ENCODE results near the gene CDH2.

CDH2 gene

DNA sequence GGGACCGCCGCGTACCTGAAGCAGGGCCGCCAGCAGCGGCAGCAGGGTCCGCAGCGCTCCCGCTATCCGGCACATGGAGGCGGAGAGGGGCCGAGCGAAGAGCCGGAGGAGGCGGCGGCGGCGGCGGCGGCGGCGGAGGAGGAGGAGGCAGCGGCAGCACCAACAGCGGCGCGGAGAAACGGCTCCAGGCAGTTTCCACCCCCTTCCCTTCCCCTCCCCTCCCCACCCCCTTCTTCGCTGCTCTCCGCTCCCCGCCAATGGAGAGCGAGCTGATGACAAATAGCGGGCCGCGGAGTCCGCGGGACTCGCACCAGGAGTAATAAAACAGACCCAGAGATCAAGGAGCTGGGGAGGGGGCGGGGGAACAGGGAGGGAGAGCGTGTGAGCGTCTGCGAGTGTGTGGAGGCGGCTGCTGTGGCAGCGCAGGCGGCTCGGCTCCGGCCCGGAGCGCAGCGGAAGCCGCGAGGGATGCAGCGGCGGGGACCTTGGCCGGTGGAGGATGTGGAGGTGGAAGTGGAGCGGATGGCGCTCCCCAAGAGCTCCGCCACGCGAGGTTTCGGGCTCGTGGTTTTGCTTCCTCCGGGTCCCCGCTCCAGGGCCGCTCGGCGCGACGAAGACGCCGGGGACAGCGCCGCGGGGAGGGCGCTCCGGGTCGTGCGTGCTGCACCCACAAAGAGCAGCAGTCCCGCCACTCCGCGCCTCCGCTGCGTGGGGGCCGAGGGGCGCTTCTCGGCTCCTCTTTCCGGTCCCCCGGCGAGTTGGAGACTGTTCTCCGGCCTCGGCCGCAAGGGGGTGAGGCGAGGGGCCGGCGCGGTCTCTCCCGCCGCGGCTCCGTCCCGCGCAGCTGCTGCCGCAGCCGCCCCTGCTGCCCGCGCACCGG lies at the start of gene CDH2:
Gene CDH2 (minus strand): TSS at position 183 of the 880 bp plus-strand sequence. CDS start 108 bp downstream, at position 75.
- no peak for DNase-seq

DNA sequence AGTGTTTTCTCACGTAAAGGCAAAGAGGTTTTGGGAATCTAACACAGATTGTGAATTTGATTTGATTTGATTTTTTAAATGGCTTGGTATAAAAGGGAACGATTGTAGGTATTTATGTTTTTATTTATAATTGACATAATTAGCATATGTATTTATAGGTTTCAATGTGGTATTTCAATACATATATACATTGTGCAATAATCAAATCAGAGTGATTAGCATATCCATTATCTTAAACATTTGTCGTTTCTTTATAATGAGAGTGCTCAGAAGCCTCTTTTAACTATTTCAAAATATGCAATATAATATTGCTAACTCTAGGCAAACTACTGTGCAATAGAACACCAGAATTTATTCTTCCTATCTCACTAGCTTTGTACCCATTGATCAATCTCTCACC lies 35.1 kb upstream of the CDH2 start:
- DNase-seq = no peak

DNA sequence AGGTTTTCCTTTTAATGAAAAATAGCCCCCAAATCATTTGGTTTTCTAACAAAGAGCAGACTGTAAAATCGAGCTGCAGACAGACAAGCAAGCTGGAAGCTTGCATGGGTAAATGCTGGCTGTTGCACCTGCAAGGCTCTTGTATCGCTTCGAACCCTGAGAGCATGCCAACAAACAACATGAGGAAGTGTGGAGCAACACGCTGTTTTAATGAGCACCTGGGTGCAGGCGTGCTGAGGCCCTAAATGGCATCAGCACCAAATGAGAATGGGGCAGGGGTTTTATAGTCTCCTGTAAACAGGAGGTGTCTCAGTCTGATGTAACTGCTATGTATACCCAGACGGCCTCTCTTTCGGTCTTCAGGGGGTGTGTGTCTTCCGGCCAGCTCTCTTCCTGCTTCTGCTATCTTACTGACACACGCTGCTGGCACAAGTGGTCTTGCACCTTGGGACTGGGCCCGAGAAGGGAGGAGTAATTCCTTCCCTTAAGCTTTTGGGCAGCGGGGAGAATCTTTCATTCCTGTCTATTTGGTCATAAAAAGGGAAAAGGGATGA lies 31.9 kb upstream of the CDH2 start:
- DNase-seq = no peak

DNA sequence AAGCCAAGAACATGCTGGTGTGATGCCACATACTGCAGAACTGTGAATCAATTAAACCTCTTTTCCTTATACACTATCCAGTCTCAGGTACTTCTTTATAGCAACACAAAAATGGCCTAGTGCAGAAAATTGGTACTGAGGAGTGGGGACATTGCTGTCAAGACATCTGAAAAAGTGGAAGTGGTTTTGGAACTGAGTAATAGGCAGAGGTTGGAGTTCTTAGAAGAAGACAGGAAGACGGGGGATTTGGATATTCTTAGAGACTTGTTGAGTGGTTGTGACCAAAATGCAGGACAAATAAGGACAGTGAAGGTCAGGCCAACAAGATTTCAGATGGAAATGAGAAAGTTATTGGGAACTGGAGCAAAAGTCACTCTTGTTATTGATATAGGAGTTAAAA lies 31.3 kb upstream of the CDH2 start:
- no peak for DNase-seq

DNA sequence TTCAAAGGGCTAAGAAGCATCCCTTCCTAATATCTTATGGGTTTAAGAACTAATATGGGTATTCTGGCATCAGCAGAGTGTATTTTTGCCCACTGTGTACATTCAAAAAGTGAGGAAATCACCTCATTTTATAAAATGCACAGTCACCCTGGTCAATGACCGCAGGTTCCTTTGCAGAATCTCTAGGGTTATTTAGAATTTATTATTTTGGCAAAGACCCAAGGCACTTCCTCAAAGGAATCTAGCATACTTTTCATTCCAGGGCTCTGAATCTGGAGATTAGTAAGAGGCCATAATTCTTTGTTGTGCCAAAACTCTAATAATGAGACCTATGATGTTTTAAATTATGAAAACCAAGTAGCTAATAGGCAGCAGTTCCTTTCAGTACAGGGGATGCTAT lies 27.2 kb upstream of the CDH2 start:
- DNase-seq = no peak

DNA sequence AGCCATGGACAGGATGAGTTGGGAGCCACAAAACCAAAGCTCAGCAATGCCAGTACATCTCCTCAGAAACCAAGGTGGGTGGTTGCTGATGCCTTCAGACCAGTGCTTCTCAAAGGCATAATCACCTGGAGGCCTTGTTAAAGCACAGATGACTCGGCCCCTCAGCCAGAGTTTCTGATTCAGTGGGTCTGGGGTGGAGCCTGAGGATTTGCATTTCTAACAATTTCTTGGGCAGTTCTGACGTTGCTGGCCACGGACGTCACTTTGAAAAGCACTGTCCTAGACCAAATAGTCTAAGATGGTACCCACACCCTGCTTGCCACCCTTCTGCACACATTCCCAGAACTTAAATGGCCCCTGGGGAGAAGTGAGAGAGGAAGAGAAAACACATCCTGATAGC lies 24.1 kb upstream of the CDH2 start:
- no peak for DNase-seq

DNA sequence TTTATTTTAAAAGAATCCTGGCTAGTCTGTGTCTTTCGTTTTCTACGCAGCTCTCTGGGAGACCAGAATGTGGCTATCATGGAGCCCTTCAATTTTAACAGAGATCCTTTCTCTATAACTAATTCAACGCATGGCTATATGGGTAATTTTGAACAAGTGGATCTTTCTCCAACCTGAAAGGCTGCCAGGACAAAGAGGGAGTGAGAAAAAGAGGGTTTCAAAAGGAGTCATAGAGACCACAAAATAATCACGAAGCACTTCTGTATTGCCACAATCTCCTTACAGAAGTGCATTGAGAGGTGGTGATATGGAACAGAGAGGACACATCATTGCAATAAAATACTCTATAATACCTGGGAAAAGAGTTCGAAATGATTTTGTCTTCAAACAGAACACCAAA lies 21.7 kb upstream of the CDH2 start:
- DNase-seq = no peak

DNA sequence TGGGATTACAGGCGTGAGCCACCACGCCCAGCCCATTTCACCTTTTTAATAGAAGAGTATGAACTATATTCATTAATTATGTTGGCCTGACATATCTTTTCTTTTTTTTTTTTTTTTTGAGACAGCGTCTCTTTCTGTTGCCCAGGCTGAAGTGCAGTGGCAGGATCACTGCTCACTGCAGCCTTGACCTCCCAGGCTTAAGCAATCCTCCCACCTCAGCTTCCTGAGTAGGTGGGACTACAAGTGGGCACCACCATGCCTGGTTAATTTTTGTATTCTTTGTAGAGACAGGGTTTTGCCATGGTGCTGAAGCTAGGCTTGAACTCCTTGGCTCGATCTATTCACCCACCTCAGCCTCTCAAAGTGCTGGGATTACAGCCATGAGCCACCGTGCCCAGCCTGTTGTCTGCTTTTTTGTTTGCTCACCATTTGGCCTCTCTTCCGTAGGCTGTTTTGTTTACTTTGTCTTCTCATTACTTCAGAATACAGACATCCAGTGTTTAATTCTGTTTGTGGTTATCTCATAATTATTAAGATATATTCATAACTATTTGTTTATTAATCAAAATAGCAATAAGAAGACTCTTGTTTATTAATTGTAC lies 16.3 kb upstream of the CDH2 start:
- DNase-seq = no peak

DNA sequence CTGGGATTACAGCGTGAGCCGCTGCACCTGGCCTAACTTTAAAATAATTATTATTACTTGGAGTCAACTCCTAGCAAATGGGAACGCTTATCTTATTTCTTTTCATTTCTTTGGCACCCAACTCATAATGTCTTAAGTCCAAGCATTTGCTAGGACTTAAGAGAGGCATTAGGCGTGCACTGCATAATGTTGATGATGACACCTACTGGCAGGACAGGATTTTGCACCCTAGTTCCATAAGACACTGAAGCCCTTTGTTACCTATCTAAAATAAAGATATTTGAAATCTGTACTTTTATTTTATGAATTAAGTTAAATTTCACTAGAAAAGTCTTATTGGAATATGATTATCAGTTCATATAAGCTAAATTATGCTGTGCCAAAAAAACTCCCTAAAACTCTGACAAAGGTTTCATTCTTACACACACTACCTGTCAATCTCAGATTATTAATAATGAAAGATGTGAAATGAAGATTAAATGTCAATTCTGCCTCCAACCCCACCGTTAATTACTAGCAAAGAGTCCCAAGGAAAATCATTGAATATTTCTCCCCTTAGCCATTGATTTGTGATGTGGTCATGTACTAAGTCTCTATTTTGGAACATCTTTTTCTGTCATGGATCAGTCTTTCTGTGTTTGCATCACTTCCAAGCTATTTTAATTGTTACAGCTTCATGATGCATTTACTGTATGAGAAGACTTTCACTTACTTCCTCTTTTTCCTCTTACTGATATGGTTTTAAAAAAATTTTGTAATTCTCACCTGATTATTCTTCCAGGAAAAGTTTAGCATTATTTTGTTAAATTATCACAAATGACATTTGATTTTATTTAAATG lies 12.7 kb upstream of the CDH2 start:
- DNase-seq = no peak

DNA sequence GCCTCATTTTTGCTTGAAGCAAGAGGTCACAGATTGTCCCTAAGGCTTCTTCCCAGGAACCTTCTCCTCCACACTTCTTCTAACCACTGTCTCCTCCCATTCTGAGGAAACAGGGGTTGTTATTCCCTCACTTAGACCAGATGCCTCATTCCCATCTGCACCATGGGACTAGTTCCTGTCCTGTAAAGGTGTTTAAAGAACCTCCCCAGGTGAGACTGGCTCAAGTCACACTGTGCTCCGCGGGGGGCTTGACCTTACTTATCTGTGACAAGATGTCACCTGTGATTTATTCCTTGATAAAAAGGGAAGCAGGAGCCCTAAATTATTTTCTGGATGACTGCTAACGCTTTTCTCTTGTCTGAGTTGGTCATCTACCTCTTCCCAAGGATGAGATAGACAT lies 8.2 kb upstream of the CDH2 start:
- DNase-seq = no peak

DNA sequence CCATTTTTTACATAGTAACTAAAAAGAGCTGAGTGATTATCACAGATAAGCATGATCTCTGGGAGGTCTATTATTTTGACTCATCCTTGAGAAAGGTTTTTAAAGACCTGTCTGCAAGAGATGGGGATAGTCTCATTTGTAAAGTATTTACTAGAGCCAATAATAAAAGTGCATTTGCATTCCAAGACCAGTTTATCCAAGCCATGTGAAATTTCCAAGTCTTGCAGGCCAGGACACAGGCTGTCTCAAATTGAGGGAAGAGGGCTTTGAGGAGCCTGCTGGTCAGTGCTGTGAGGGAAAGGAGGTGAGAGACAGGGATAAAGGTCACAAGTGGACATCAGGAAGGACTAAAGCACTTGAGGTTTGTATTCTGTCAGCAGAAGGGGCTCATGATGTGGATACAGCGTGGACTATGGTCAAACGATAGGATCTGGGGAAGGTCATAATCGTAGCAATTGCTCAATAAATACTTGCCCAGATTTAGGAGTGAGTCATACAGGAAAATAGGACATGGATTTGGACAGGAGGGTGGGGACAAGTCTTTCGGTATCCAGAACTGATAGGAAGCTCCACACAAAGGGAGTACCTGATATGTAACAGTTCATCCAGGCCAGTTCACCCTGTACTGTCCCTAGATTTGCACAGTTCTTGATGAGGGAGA lies 6.6 kb upstream of the CDH2 start:
- no peak for DNase-seq

DNA sequence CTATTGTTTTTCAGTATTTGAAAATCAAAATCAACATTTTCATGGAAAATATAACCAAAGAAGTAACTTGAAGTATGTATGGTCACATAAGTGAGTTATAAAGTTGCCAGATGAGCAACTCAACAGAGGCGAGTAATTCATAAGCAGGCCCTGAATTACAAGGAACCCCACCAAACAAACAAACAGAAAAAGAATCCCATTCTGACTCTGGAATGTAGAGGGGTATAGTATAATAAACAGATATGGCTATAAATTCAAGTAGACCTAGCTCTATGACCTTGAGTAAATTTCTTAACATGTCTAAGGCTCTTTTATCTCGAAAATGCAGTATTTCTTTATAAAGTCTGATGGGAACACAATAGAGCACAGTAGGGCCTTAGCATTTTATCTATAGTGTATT lies 4.7 kb upstream of the CDH2 start:
- no peak for DNase-seq

DNA sequence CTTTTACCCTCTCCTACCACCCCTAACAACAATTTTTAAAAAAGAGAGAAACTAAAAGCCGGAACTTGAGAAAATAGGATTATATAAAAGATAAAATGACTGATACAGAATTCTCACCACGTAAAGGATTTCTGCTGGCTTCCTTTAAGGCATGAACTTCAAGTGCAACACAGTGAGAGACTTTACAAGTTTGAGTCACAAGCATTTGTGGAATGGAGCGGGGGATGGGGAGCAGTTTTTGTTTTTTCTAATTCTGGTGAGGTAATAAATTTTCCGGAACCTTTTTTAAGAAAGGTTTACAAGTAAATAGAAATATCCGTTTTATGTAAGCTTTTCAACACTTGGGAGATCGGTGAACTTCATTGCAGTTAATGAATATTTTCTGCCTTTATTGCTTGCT lies 1.8 kb upstream of the CDH2 start:
- DNase-seq = no peak

DNA sequence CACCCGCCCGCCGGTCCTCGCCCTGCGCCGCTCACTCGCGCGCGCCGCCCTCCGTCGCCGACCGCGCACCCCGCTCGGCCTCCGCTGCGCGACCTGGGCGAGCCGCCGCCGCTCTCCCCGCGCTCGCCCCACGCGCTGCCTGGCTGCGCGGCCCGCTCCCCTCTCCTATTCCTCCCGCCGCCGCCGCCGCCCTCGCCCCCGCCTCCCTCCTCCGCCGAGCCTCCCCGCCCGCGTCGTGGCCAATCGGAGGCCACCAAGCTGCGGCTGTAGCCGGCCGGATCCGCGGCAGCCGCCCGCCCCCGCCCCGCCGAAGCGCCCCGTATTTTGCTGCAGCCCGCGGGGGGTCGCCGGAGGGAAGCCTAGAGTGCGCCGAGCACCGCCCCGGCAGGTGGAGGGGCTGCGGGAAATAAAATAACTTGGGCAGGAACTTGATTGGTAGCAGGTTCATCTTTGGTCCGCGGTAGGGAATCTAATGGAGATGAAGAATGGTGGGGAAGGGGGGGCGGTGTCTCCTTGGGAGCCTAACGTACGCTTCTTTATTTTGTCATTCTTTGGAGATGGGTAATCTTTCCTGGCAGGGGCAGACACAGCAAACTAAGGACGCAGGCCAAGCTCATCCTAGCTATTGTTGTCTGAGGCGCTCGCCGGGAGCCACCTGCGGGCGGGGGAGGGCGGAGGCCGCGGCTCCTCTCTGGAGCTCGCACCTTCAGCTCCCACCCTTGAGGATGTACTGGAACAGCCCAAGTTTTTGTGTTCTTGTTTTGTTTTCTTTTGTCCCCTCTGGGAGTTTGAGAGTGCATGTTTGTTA lies 1.1 kb upstream of the CDH2 start:
- no peak for DNase-seq

DNA sequence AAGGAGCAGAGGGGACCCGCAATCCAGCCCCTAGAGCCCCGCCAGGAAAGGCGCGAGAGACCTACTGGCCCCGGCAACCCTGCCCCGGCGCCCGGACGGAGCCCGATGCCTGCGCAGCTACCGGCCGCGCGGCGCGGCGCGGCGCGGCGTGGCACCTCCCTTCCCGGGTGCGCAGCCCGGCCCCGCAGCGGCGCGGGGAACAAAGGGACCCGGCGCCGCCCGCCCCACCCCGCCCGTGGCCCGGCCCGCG lies 307 bp downstream of the CDH2 start:
- DNase-seq = no peak

DNA sequence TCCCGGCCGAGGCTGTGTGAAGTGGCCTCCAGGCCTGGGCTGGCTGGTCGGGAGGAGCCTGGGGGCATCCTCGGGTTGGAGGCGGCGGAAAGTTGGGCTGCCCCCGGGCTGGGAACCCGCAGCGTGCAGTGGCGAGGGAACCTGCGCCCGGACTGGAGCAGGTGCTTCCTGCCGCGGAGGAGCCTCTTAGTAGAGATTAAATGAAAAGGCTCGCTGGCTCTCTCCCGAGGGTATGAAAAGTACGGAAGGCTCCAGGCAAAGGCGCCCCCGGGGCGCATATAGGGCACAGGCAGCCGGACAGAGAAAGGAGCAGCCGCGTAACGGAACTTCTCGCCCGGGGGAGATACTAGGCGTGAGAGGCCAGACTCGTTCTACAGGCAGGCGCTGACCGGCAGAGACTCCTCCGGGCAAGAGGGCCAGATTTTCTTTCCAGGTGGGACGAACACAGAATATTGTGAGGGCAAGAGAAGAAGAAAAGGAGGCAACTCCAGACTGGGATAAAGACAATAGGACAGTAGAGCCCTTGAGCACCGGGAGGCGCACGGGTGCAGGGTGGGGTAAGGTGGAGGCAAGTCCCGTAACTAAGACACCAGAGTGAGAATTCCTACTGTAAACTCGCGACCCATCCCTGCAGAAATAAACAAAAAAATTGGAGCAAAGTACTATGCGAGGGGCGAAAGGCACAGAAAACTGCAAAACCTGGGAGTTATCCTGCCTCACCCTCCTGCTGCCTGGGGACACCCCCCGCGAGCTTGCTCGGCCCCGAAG lies 816 bp downstream of the CDH2 start:
- DNase-seq = no peak

DNA sequence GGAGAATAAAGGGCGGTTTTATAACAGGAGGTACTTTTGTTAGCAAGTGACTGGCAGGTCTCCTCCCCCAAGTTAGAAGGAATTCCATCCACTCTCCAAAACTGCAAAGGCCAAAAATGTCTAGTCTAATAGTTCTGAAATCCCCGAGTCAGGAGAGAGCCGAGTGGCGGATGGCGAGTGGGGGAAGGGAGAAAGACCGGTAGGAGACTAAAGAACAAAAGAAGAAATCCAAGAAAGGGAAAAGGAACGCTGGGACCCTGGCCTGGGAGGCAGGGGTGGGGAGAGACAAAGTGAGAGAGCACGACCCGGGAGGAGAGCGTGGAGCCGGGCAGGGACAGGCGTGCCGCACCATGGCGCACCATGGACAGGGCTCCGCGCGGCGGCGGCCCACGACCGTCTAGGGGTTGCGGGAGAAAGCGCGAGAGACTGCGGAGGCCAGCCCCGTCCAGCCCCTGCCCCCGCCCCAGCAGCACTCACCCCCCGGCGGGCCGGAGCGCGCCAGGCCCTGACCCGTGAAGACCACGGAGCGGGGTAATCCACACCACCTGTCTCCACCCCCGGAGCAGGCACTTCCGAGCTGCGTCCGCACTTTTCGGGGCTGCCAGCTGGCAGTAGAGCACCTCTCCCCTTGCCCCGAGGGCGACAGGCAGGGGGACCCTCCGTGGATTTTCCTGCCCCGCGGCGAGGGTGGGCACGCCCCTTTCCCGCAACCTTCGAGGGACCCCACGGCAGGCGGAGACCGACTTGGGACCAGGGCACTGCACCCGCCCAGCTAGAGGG lies 1.6 kb downstream of the CDH2 start:
- DNase-seq = no peak

DNA sequence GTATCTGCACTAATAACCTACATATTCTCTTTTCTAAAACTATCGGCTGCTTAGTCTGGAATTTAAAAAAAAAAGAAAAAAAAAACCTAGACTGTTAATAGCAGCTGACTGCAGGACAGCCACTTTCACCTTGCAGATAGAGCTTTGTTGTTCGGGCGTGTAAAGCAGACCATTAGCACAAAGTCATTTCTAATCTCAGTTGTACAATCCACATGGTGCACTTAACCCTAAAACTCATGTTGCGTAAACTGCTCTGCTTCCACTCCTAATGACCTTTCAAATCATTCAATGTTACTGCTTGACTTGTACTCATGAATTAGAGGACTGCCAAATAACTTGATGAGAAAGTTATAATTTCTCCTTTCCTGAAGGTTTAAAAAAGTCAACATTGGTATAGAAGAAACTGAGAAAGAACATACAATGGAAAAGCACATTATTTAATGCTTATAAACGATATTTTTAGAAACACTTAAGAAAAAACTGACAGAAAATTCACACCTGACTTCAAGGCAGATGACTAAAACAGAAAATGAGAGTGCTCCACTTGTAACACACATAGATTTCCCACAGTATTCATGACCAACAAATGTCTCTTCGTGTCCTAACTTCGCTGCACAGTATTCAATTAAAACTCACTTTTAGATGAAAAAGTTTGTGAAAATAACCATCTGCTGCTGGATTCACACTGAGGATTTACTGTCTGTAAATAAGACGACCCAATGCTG lies 2.6 kb downstream of the CDH2 start:
- DNase-seq = no peak

DNA sequence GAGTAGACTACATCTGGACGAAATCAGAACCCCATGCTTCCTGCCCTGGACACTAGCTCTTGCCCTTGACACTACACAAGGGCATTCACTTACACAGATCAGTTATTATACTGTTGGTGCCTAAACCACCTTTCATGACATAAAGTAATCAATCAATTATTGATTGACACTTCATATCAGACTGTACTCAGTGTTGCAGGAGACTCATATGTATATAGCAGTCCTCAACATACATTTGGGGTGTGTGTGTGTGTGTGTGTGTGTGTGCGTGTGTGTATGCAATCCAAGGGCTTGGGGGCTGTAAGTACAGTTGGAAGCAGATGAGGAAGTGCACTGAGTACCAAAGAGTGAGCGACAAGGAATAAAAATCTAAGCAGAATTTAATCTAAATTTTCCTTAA lies 5.1 kb downstream of the CDH2 start:
- no peak for DNase-seq

DNA sequence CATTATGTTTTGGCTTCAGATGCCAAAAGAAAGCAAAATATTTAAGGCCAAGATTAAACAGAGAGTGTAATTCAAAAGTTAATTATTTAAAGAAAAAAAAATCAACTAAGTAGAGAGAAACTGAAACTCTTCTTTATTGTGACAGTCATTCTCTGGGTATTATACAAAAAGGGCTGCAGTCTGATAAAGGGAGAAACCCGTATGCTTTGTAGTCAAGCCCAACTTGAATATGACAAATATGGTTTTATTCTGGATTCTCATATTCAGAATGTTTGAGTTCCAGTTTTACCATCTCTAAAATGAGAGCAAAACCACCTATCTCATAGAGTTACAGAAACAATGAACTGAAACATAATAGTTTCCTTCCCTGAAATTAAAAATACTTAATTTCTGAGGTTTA lies 8.2 kb downstream of the CDH2 start:
- DNase-seq = no peak
